Cardiac septum (tissue), 1 donor: Measurements from ENCODE around the gene ST6GALNAC2. TPM values are rescaled to one million over a fixed set of nuclear protein-coding genes. Genes with fewer than 3 reads are reported as not detected.
"Not testable (repeated sequence)": the region's sequence is repeated elsewhere in the genome, so short reads cannot be mapped to it uniquely, and the experiment has no call there.

Experiments
- DNase-seq: peaks from one replicate; pipeline ENCODE4 v3.0.0-alpha.2; 2020; ENCODE audit warnings: low spot score
- intact Hi-C: fragments of 100-400 bp; cut with DNase I; formaldehyde crosslinking; loops from one replicate; pipeline ENCODE4 v1.14.0; 2022
- total RNA-seq: library from RNA; stranded (reverse); fragmentation: NEBNext Ultra II Directional; extraction: Animal tissue kit (Norgen Biotek cat#: 25700); gene quantifications from one replicate; pipeline ENCODE4 v1.2.1, GENCODE V29; 2021
- donor health status: DM: no; HTN: no; CAD: no.

ST6GALNAC2 gene
- total RNA-seq, 1 donor from 2014 or later, result 6.2 TPM

- intact Hi-C loops, result no loop called here
- DNase-seq, result no peak
These were observed 50.6 kb downstream of the ST6GALNAC2 start for GRCh38 chr17:76534831-76535732.

- intact Hi-C loops, DNase-seq: not testable (repeated sequence)
These were observed 51.9 kb downstream of the ST6GALNAC2 start for GRCh38 chr17:76533640-76534359.

- DNase-seq, result no peak
These were observed 53.5 kb downstream of the ST6GALNAC2 start for GRCh38 chr17:76532072-76532651.

DNA sequence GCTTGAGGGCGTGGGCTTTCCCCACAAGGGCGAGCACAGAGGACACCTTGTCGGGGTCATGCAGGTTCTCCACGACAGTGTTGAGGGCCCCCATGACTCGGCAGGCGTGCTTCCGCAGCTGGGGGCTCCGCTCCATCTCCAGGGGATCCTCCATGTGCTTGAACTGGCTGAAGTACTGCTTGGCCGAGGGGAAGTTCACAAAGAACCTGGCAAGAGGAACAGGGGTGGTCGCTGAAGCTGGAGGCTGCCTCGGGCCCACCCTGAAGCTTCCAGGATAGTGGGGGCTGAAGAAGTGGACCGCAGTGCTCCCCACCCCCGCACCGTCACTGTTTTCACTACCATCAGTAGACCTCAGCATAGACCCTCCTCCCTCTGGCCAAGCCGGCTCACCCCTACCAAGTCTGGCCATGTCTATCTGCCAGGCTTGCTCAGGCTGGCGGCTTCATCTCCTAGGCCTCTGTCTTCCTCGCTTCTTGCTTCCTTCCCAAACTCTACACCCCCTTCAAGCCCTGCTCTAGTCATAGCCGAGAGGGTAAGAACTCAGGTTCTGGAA is 54.1 kb downstream of the ST6GALNAC2 start:
- DNase-seq, result peak; percentile 64

More at GRCh38 chr17:76532072-76532651, 53.5 kb downstream of the ST6GALNAC2 start:
- intact Hi-C loops, result no loop called here

GRCh38 chr17:76530811-76531485 is 54.7 kb downstream of the ST6GALNAC2 start:
- intact Hi-C loops, result no loop called here
- peak; percentile 71 for DNase-seq

More for the DNA sequence above, 54.1 kb downstream of the ST6GALNAC2 start:
- intact Hi-C loops, result no loop called here

DNA sequence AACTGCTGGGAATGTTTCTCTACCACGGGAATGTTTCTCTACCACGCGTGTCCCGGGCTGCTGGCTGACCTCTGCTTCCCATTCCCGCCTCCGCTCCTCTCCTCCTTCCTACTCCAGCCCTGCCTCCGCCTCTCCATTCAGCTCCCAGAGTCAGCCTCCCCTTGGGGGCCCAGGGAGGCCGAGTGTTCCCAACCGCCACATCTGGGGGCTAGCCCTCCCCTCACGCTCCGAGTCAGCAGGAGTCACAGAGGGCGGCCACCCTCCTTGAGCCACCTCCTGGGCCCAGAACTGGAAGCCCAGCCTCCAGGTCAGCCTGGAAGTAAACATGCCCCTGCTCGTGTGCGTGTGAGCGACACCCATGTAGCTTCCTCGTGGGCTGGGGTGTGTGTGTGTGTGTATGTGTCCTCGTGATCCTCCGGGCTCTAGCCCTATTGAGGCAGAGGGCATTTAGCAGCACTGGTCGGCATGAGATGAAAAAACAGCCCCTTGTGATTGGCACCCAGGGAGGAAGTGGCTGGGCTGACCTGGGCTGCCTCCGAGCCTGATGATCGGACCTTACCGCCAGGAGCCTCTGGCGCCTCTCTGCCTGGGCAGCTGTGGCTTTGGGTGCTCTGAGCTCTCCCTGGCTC is 55.5 kb downstream of the ST6GALNAC2 start:
- DNase-seq, result no peak

DNA sequence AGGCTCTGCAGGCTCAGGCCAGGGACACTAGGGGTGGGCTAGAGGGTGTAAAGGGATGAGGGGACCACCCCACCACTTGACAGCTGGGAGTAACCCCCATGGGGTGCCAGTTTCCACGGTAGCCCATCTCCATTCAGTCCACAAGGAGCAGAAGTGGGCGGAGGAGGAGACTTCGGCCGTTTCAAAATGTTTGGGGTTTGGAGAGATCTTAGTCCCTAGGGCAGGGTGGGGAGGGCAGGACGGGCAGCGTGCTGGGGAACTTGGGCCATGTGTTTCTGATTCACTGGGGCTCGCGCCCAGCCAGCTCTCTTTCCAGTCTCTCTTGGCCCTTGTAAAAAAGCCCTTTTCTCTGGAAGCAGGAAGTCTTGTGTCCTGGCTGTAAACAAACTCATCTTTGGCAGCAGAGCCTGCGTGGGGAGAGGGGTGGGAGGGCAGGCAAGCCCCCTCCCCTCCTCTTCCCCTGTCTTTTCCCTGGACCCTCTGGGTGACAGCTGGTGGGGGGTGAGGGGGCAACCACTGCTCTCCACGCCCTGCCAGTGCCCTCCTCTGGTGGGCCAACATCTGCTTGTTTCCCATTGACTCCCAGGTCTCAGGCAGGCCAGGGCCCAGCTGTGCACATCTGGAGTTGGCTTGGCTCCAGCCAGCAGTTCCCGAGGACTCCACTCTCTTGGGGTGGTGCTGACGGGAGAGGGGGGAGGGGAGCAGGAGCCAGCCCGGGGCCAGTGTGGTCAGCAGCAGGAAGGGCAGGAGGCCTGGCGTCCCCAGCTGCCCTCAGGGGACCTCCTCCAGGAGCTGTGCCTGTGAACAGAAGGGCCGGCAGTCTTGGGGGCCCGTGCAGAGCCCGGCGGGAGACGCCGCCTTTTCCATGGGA is 56.2 kb downstream of the ST6GALNAC2 start:
- DNase-seq, result peak; percentile 88
- intact Hi-C loops, result loop anchor here (1.0 to 5.0 kb wide), 2 partner anchors 14 to 188 kb away; no protein-coding TSS in a partner anchor

More for the DNA sequence above, 55.5 kb downstream of the ST6GALNAC2 start:
- intact Hi-C loops, result no loop called here

- intact Hi-C loops, result loop anchor here (1.0 to 5.0 kb wide), 2 partner anchors 13 to 189 kb away; no protein-coding TSS in a partner anchor
- peak; percentile 73 for DNase-seq
These were observed 57.0 kb downstream of the ST6GALNAC2 start for GRCh38 chr17:76528528-76529223.

DNA sequence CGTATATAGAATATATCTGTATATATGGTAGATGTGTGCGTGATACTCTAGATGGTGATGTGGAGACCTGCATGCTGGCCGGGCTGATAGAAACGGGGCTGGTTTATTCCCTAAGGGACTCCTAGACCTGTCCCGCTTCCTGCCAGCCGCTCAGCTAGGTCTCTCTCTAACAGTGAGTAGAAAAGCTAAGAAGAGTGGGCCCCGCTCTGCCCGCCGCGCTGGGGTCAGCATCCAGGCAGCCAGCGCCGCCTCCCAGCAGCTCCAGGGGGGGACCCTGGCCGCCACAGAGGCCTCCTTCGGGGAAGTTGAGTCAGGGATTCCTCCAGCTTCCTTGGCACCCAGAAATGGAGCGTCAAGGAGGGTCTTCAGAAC is 57.5 kb downstream of the ST6GALNAC2 start:
- no peak for DNase-seq

GRCh38 chr17:76527430-76528111 is 58.1 kb downstream of the ST6GALNAC2 start:
- no peak for DNase-seq
- intact Hi-C loops, result loop anchor here (5.0 kb wide), 1 partner anchor 190 kb away; no protein-coding TSS in a partner anchor

More for the DNA sequence above, 57.5 kb downstream of the ST6GALNAC2 start:
- intact Hi-C loops, result loop anchor here (5.0 kb wide), 1 partner anchor 189 kb away; no protein-coding TSS in a partner anchor

- DNase-seq, result peak; percentile 67
- intact Hi-C loops, result loop anchor here (5.0 kb wide), 1 partner anchor 190 kb away; no protein-coding TSS in a partner anchor
These were observed 58.6 kb downstream of the ST6GALNAC2 start for GRCh38 chr17:76527016-76527415.

- not testable (repeated sequence) for DNase-seq
- intact Hi-C loops, result loop anchor here (5.0 kb wide), 1 partner anchor 192 kb away; no protein-coding TSS in a partner anchor
These were observed 60.2 kb downstream of the ST6GALNAC2 start for GRCh38 chr17:76525513-76525833.

GRCh38 chr17:76524598-76525512 is 60.8 kb downstream of the ST6GALNAC2 start:
- intact Hi-C loops, result loop anchor here (5.0 kb wide), 2 partner anchors 62 to 192 kb away; partner anchors contain the start of gene ST6GALNAC2
- DNase-seq, result peak; percentile 77

DNA sequence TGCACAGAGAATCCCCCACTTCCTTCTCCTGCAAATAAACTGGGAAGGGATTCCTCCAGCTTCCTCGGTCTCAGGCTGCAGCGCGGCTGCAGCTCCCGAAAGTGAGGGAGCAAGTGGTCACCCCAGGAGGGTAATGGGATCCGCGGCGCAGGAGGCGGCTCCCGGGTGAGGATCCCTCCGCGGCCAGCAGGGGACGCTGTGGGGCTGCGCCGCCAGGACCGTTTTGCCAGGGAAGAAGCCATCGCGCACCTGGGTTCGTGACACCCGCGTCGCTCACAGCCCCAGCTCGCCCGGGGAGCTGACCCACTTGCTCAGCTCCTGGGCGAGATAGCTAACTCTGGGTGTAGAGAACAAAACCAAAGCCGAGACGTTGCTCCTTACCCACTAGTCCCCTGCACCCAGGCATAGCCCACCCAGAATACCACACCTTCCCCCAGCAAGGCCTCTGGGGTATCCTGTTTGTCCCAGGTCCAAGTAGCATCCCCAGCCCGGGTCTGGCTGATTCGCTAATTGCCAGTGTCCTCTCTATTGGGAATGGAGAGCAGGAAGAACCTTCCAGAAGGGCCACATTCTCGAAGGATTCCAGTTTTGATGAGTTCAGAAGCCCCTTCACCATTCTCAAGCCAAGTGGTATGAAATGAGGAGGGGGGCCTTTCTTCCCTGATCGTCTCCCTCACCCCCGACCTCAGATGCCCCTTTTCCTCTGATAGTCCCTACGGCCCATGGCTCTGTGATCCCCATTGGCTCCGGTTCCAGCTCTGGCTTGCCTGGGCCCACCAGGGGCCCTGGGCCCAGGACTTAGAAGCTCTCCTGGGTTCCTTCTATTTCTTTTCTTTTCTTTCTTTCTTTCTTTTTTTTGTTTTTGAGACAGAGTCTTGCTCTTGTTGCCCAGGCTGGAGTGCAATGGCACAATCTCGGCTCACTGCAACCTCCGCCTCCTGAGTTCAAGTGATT is 62.3 kb downstream of the ST6GALNAC2 start:
- intact Hi-C loops, result loop anchor here (1.0 to 5.0 kb wide), 3 partner anchors 24 to 101 kb away; partner anchors contain the start of gene ST6GALNAC2
- DNase-seq, result peak; percentile 94
